GM12878 (cell line): ENCODE results near the gene DCTPP1. TPM values are rescaled to one million over a fixed set of nuclear protein-coding genes. Genes with fewer than 3 reads are reported as not detected.

Experiments
- ATAC-seq: fragments of 200-7000 bp; cut with Tn5 transposase; 3 replicates; pipeline ENCODE4 v1.9.1; 2020; ENCODE audit warnings: mild to moderate bottlenecking, moderate library complexity
- BruUV-seq: library from RNA; stranded (reverse); fragments of 400-500 nt; replicated peaks from 2 replicates; lab custom pipeline; 2021; lab: Mats Ljungman, UMichigan
- CTCF ChIA-PET: fragments of 300-600 bp; sonication (Branson Sonifier 250); formaldehyde crosslinking; extraction: SDS; loops from one replicate; lab custom pipeline; 2021; ENCODE audit warnings: inconsistent platforms; lab: Yijun Ruan, JAX
- POLR2A ChIA-PET: fragments of 350-600 bp; formaldehyde crosslinking; extraction: SDS; loops from one replicate; lab custom pipeline; 2021; ENCODE audit warnings: inconsistent platforms; lab: Charles Lee
- RAD21 ChIA-PET: fragments of 300-600 bp; sonication (Branson Sonifier 250); formaldehyde crosslinking; loops from one replicate; lab custom pipeline; 2023; ENCODE audit warnings: antibody characterized with exemption; ENCODE audit not compliant: unreplicated experiment; lab: Charles Lee
- SMC1A ChIA-PET: fragments of 300-600 bp; sonication (Branson Sonifier 250); formaldehyde crosslinking; loops from one replicate; lab custom pipeline; 2023; ENCODE audit not compliant: unreplicated experiment, uncharacterized antibody; lab: Charles Lee
- DNase-seq: peaks from one replicate; pipeline ENCODE4 v3.0.0-alpha.2; 2011; ENCODE audit warnings: low read depth, low spot score
- FAIRE-seq: peaks from 3 replicates; lab custom pipeline; 2011; peaks lifted over from hg19 to GRCh38; lab: Jason Lieb, UNC
- H2AFZ ChIP-seq: 2 replicates; pipeline ENCODE4 v1.6.0; 2011; ENCODE audit warnings: low read depth, low read length, control low read depth; ENCODE audit not compliant: control insufficient read depth
- H3K27ac ChIP-seq: 2 replicates; pipeline ENCODE4 v1.5.1; 2011; ENCODE audit warnings: control low read depth; ENCODE audit not compliant: control insufficient read depth, insufficient read depth
- H3K27me3 ChIP-seq, 2 experiments: replicated peaks in 1 of 2; 2 replicates each; pipeline versions ENCODE4 v1.6.0 to v1.6.1; 2011; ENCODE audit warnings: low read length in 1 of 2; ENCODE audit not compliant: control insufficient read depth in 2 of 2, insufficient read depth in 2 of 2
- H3K36me3 ChIP-seq, 2 experiments: 2 replicates each; pipeline ENCODE4 v1.5.1; 2011; ENCODE audit warnings: low read length in 1 of 2; ENCODE audit not compliant: control insufficient read depth in 2 of 2, insufficient read depth in 2 of 2
- H3K4me1 ChIP-seq: 2 replicates; pipeline ENCODE4 v1.6.1; 2011; ENCODE audit warnings: mild to moderate bottlenecking, low read length, moderate library complexity, mixed read lengths; ENCODE audit not compliant: control insufficient read depth, insufficient read depth
- H3K4me2 ChIP-seq: 2 replicates; pipeline ENCODE4 v1.6.0; 2011; ENCODE audit warnings: control low read depth; ENCODE audit not compliant: control insufficient read depth, insufficient read depth
- H3K4me3 ChIP-seq: fragments of 200-600 bp; sonication (generic); 2 replicates; pipeline ENCODE4 v1.5.1; 2016
- H3K79me2 ChIP-seq: 2 replicates; pipeline ENCODE4 v1.6.0; 2011; ENCODE audit warnings: low read length; ENCODE audit not compliant: control insufficient read depth, insufficient read depth
- H3K9ac ChIP-seq: 2 replicates; pipeline ENCODE4 v1.8.0; 2011; ENCODE audit warnings: low read length, control low read depth, mixed read lengths; ENCODE audit not compliant: control insufficient read depth, insufficient read depth
- H3K9me3 ChIP-seq: replicated peaks from 3 replicates; pipeline ENCODE4 v1.5.1; 2011; ENCODE audit warnings: mild to moderate bottlenecking, low read length; ENCODE audit not compliant: control insufficient read depth, insufficient read depth
- H4K20me1 ChIP-seq: 2 replicates; pipeline ENCODE4 v1.6.0; 2011; ENCODE audit not compliant: control insufficient read depth, insufficient read depth
- GATAD2B ChIP-seq: fragments of 450-650 bp; conservative IDR thresholded peaks from 2 replicates; pipeline ENCODE4 v1.6.1; 2017; ENCODE audit warnings: low read depth, mild to moderate bottlenecking, moderate library complexity
- HDGF ChIP-seq: fragments of 450-650 bp; IDR thresholded peaks from 2 replicates; pipeline ENCODE4 v1.6.1; 2016; ENCODE audit warnings: antibody characterized with exemption
- IRF3 ChIP-seq: fragments of 450-650 bp; IDR thresholded peaks from 2 replicates; pipeline ENCODE4 v1.6.1; 2014; ENCODE audit warnings: mild to moderate bottlenecking
- JUNB ChIP-seq: IDR thresholded peaks from 2 replicates; pipeline ENCODE4 v1.6.1; 2016; ENCODE audit warnings: antibody characterized with exemption, mild to moderate bottlenecking
- KLF5 ChIP-seq: fragments of 450-650 bp; IDR thresholded peaks from 2 replicates; pipeline ENCODE4 v1.6.1; 2014; ENCODE audit warnings: mild to moderate bottlenecking; ENCODE audit not compliant: partially characterized antibody
- MEF2A ChIP-seq: IDR thresholded peaks from 2 replicates; pipeline ENCODE4 v1.6.1; 2011; ENCODE audit warnings: low read depth, mild to moderate bottlenecking, low read length, moderate library complexity; ENCODE audit not compliant: insufficient read depth
- MTA3 ChIP-seq: IDR thresholded peaks from 2 replicates; pipeline ENCODE4 v1.6.1; 2012; ENCODE audit warnings: low read length, inconsistent platforms, borderline replicate concordance
- MXI1 ChIP-seq: fragments of 150-350 bp; IDR thresholded peaks from 2 replicates; pipeline ENCODE4 v1.6.1; 2011; ENCODE audit warnings: low read depth, mild to moderate bottlenecking, inconsistent platforms, low read length, improper control_type of control experiment
- NFIC ChIP-seq: IDR thresholded peaks from 2 replicates; pipeline ENCODE4 v1.6.1; 2012; ENCODE audit warnings: low read depth, mild to moderate bottlenecking, inconsistent platforms, low read length, moderate library complexity
- NFXL1 ChIP-seq: fragments of 450-650 bp; IDR thresholded peaks from 2 replicates; pipeline ENCODE4 v1.6.1; 2017; ENCODE audit warnings: antibody characterized with exemption, mild to moderate bottlenecking, borderline replicate concordance
- NFYA ChIP-seq: IDR thresholded peaks from 2 replicates; pipeline ENCODE4 v1.6.1; 2011; ENCODE audit warnings: low read depth, mild to moderate bottlenecking, low read length, improper control_type of control experiment, borderline replicate concordance
- NKRF ChIP-seq: fragments of 450-650 bp; conservative IDR thresholded peaks from 2 replicates; pipeline ENCODE4 v1.6.1; 2017; ENCODE audit warnings: mild to moderate bottlenecking, moderate library complexity
- NR2F1 ChIP-seq: fragments of 450-650 bp; conservative IDR thresholded peaks from 2 replicates; pipeline ENCODE4 v1.6.1; 2017; ENCODE audit warnings: mild to moderate bottlenecking
- PAX8 ChIP-seq: fragments of 450-650 bp; IDR thresholded peaks from 2 replicates; pipeline ENCODE4 v1.6.1; 2017; ENCODE audit warnings: mild to moderate bottlenecking, moderate library complexity
- PML ChIP-seq: IDR thresholded peaks from 2 replicates; pipeline ENCODE4 v1.6.1; 2012; ENCODE audit warnings: low read length, inconsistent platforms
- SIX5 ChIP-seq: IDR thresholded peaks from 2 replicates; pipeline ENCODE4 v1.6.1; 2011; ENCODE audit warnings: mild to moderate bottlenecking, low read depth, low read length, moderate library complexity; ENCODE audit not compliant: severe bottlenecking
- TCF7 ChIP-seq: IDR thresholded peaks from 2 replicates; pipeline ENCODE4 v1.6.1; 2014; ENCODE audit warnings: antibody characterized with exemption, borderline replicate concordance
- ZNF217 ChIP-seq: fragments of 450-650 bp; IDR thresholded peaks from 2 replicates; pipeline ENCODE4 v1.6.1; 2017; ENCODE audit warnings: antibody characterized with exemption, mild to moderate bottlenecking
- ZNF274 ChIP-seq: IDR thresholded peaks from one replicate; pipeline ENCODE4 v1.8.0; 2011; ENCODE audit not compliant: insufficient read length, insufficient read depth
- ZNF384 ChIP-seq: IDR thresholded peaks from 2 replicates; pipeline ENCODE4 v1.6.1; 2012; ENCODE audit warnings: low read depth, mild to moderate bottlenecking, low read length, improper control_type of control experiment, borderline replicate concordance
- ZSCAN29 ChIP-seq: fragments of 450-650 bp; IDR thresholded peaks from 2 replicates; pipeline ENCODE4 v1.6.1; 2017; ENCODE audit warnings: mild to moderate bottlenecking, moderate library complexity
- ZZZ3 ChIP-seq: IDR thresholded peaks from 2 replicates; pipeline ENCODE4 v1.6.1; 2011; ENCODE audit warnings: low read depth; ENCODE audit not compliant: control insufficient read depth, insufficient read length
- WGBS: methylation state at CpG from one replicate; pipeline ENCODE4 v1.1.6; 2016; ENCODE audit warnings: low lambda C conversion rate; ENCODE audit not compliant: insufficient replicate concordance, insufficient coverage; ENCODE audit errors: missing lambda C conversion rate; 5-methylcytosine and 5-hydroxymethylcytosine counted together
- in situ Hi-C: fragments of 300-500 bp; cut with MboI; formaldehyde crosslinking; loops from 9 replicates; pipeline ENCODE4 v1.14.3; 2018; ENCODE audit warnings: mixed read lengths
- intact Hi-C: fragments of 100-400 bp; cut with micrococcal nuclease; formaldehyde crosslinking; loops from one replicate; pipeline ENCODE4 v1.14.2; 2022; ENCODE audit not compliant: unreplicated experiment
- polyA plus RNA-seq, 11 experiments: library from polyadenylated mRNA; depleted of rRNA in 4 of 11; unstranded in 6 of 11; stranded (reverse) in 5 of 11; fragments of >200 nt; fragmentation: Nextera tagmentation in 4 of 11; fragmentation: Illumina TruSeq in 1 of 11; extraction: Ambion mirVana in 4 of 11; extraction: Trizol in 1 of 11; gene quantifications; 1 replicate in 1 of 11; 2 replicates in 10 of 11; pipeline versions ENCODE4 v1.2.1 to v1.2.3, GENCODE V29; 2011 to 2016; ENCODE audit warnings: inconsistent platforms in 2 of 11, missing spikeins in 2 of 11, low read depth in 1 of 11
- total RNA-seq, 4 experiments: library from RNA; depleted of rRNA in 3 of 4; stranded (reverse); fragments of >200 nt in 3 of 4; fragmentation: Illumina TruSeq in 1 of 4; extraction: Trizol in 1 of 4; gene quantifications; 2 replicates each; pipeline versions ENCODE4 v1.2.1 to v1.2.3, GENCODE V29; 2013 to 2021

Gene DCTPP1
- total and polyA plus RNA-seq, 10 of the 15 experiments (the other 5 are each of a cell fraction or from before 2014, with no cell fraction given): 72.1 to 266 (median 157) TPM

GRCh38 chr16:30407102-30407803, 22.6 kb downstream of the DCTPP1 start, which contains the start of gene ZNF771:
TSS of gene ZNF771 (plus strand) at chr16:30407606. CDS start at chr16:30408054, 448 bp downstream.
- ATAC-seq (peak; percentile 93), DNase-seq (no peak), FAIRE-seq (no peak)
- SMC1A ChIA-PET: interaction anchor here (0.6 to 3.8 kb wide), 8 partner anchors 12 to 315 kb away, joined by 3 to 18 read pairs (median 8); partner anchors contain the start of genes DCTPP1, SEPTIN1, TBX6 and ZNF48
- Histone ChIP-seq H3K79me2 (no peaks in the 10 kb centered on the region; the same call in 1 of the 2 replicates), H3K9me3 (no peaks in the 10 kb centered on the region), H3K36me3 (peaks cover 0 to 2% of the 10 kb centered on the region in 2 experiments; a peak in 1 of 4 replicates), H3K4me1 (peaks cover 14% of the 10 kb centered on the region), H3K4me2 (peak within 1 kb of the TSS; percentile 67), H2AFZ (peak within 1 kb of the TSS; percentile 55), H3K27ac (no peak within 1 kb of the TSS), H3K9ac (peak within 1 kb of the TSS; percentile 13; the same call in 1 of the 2 replicates), H3K27me3 (no peaks in the 10 kb centered on the region; a peak in 1 of 4 replicates), H3K4me3 (peak within 1 kb of the TSS; percentile 83), H4K20me1 (no peaks in the 10 kb centered on the region)
- 0% methylated on average over 41 of the region's 65 CpGs for WGBS
- intact Hi-C loops (loop anchor here (5.0 kb wide), 1 partner anchor 315 kb away; the partner anchor contains the start of gene TBX6), in situ Hi-C loops (loop anchor here (5.0 kb wide), 1 partner anchor 315 kb away; the partner anchor contains the start of gene TBX6)
- RAD21 ChIA-PET: interaction anchor here (0.5 to 4.4 kb wide), 13 partner anchors 11 to 375 kb away, joined by 3 to 33 read pairs (median 4); partner anchors contain the start of genes DCTPP1, SEPTIN1, TBC1D10B and TBX6
- POLR2A ChIA-PET: interaction anchor here (0.6 to 2.4 kb wide), 8 partner anchors 8 to 315 kb away, joined by 3 to 12 read pairs (median 4); partner anchors contain the start of genes SEPTIN1, TBX6 and ZNF48
- CTCF ChIA-PET: interaction anchor here (0.6 to 8.1 kb wide), 17 partner anchors 8 to 315 kb away, joined by 3 to 70 read pairs (median 4); partner anchors contain the start of genes CD2BP2, DCTPP1, SEPTIN1 and TBC1D10B
- no TSS peak for BruUV-seq
- TF ChIP-seq MEF2A (no peak), MXI1 (peak; percentile 70; the same call in 1 of the 2 replicates), ZZZ3 (no peak), NFXL1 (no peak), PAX8 (no peak), GATAD2B (peak; percentile 91), NFIC (no peak), TCF7 (no peak), NR2F1 (0 out of 2 replicates have a peak, but pooled peaks have one; percentile 35), IRF3 (no peak), PML (no peak; the same call in 1 of the 2 replicates), NKRF (peak; percentile 86), MTA3 (no peak), JUNB (no peak), SIX5 (no peak), ZNF217 (no peak), HDGF (no peak), ZNF384 (no peak), NFYA (no peak), KLF5 (no peak), ZNF274 (no peak), ZSCAN29 (no peak)
